Measurements from ENCODE around the gene IKBKE. TPM values are rescaled to one million over a fixed set of nuclear protein-coding genes. Genes with fewer than 3 reads are reported as not detected.
A peak's percentile ranks its signal among the peaks of the same experiment; 100 is the strongest.

IKBKE gene
- total RNA-seq, 4 donors from 2014 or later = 1.4 to 2.5 (median 2.3) TPM

DNA sequence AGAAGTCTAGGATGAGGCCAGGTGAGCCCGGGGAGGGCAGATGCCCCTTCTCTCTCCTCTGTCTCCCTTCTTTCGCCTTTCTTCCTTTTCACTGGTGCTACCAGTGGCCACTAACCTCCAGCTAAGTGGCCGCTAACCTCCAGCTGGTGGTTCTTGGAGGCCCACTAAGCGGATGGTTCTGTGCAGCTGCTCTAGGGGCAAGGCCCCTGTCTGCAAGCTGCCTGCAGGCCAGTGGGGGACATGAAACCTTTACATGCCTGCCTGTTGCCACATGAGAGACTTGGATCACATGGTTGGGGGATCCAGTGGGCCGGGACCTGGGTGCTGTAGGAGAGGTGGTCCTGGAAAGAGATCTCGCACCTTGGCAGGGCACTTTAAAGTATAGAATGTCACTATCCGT, 17.7 kb downstream of the IKBKE start:
- Histone ChIP-seq H3K27ac (replicated peaks in 1 of 4) (no peak overlapping the region), H3K27me3 (no peaks in the 10 kb centered on the region), H3K36me3 (peaks cover 0 to 2% (median 0%) of the 10 kb centered on the region in 4 donors), H3K9me3 (no peaks in the 10 kb centered on the region), H3K4me1 (peaks cover 0 to 8% (median 4%) of the 10 kb centered on the region in 4 donors), H3K4me3 (no peak overlapping the region)
- intact Hi-C loops (cut with DNase I) = no loop called here
- DNase-seq (ENCODE audit: extremely low spot score) = no peak
- WGBS = 92% methylated on average over 7 of the region's 7 CpGs
- TF ChIP-seq POLR2A (IDR thresholded peaks at IDR 0.05; ENCODE audit: low read depth) = no peak
- TF ChIP-seq, protein P1, sequence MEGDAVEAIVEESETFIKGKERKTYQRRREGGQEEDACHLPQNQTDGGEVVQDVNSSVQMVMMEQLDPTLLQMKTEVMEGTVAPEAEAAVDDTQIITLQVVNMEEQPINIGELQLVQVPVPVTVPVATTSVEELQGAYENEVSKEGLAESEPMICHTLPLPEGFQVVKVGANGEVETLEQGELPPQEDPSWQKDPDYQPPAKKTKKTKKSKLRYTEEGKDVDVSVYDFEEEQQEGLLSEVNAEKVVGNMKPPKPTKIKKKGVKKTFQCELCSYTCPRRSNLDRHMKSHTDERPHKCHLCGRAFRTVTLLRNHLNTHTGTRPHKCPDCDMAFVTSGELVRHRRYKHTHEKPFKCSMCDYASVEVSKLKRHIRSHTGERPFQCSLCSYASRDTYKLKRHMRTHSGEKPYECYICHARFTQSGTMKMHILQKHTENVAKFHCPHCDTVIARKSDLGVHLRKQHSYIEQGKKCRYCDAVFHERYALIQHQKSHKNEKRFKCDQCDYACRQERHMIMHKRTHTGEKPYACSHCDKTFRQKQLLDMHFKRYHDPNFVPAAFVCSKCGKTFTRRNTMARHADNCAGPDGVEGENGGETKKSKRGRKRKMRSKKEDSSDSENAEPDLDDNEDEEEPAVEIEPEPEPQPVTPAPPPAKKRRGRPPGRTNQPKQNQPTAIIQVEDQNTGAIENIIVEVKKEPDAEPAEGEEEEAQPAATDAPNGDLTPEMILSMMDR (IDR thresholded peaks at IDR 0.05) = no peak
- TF ChIP-seq POLR2AphosphoS5 (IDR thresholded peaks at IDR 0.05) = no peak
- no peak for TF ChIP-seq EP300 (IDR thresholded peaks at IDR 0.05)

DNA sequence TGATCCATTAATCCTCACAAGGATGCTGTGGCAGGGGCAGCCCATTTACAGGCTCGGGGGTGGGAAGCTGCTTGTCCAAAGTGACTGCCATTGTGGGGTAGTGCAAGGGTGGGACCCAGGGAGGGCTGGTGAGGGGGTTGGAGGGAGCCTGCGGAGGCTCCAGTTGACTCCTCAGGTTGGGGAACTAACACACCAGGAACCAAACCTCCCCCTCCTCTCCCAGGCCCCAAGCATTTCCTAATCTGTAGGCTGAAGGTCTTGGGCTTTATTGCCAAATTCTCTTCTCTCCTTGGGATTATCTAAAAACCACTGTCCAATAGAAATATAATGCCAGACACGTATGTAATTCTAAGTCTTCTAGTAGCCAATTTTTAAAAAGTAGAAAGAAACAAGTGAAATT, 18.2 kb downstream of the IKBKE start:
- no peak for DNase-seq (ENCODE audit: extremely low spot score)
- Histone ChIP-seq H3K27me3 (no peaks in the 10 kb centered on the region), H3K36me3 (peaks cover 0 to 2% (median 0%) of the 10 kb centered on the region in 4 donors), H3K9me3 (no peaks in the 10 kb centered on the region), H3K4me1 (peaks cover 0 to 8% (median 4%) of the 10 kb centered on the region in 4 donors), H3K27ac (replicated peaks in 1 of 4) (no peak overlapping the region), H3K4me3 (no peak overlapping the region)
- no peak for TF ChIP-seq POLR2AphosphoS5 (IDR thresholded peaks at IDR 0.05)
- TF ChIP-seq POLR2A (IDR thresholded peaks at IDR 0.05; ENCODE audit: low read depth) = no peak
- TF ChIP-seq, protein P1 (IDR thresholded peaks at IDR 0.05) = no peak
- no peak for TF ChIP-seq EP300 (IDR thresholded peaks at IDR 0.05)
- WGBS = 79% methylated on average over 3 of the region's 3 CpGs
- intact Hi-C loops (cut with DNase I) = no loop called here

DNA sequence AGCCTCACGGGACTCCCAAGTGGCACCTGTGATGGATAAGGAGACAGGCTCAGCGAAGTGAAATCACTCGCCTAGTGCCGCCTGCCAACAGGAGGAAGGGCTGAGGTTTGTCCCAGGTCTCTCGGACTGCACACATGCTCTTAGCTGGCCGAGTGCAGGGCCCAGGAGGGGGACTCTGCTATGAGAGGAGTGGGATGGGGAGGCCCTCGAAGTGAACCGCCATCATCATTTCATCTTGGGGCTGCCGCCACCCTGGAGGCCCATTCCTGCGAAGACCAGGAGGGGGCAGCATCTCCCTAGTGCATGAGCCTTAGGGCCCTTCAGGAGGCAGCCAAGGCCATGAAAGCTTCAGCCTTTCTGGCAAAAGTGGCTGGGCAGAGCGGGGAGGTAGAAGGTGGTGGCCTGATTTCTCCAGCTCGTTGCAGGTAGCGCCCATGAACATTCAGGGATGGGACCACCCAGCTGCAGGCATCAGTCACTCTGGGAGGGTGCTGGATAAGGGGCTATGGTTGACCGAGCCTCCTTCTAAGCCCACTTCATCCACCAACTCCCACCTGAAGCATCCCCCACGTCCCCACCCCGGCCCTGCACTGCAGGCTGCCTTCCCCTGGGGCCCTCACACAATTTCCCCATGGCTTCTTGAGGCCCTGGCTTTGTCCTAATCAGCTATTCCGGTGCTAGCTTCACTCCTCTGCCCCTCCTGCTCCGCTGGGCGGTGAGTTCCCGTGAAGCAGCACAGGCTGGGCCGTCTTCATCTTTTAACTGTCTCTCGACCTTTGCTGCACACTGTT, 19.9 kb downstream of the IKBKE start:
- whole genome bisulfite sequencing = 68% methylated on average over 17 of the region's 22 CpGs
- H3K36me3 ChIP-seq = peaks cover 0 to 7% (median 0%) of the 10 kb centered on the region in 4 donors

DNA sequence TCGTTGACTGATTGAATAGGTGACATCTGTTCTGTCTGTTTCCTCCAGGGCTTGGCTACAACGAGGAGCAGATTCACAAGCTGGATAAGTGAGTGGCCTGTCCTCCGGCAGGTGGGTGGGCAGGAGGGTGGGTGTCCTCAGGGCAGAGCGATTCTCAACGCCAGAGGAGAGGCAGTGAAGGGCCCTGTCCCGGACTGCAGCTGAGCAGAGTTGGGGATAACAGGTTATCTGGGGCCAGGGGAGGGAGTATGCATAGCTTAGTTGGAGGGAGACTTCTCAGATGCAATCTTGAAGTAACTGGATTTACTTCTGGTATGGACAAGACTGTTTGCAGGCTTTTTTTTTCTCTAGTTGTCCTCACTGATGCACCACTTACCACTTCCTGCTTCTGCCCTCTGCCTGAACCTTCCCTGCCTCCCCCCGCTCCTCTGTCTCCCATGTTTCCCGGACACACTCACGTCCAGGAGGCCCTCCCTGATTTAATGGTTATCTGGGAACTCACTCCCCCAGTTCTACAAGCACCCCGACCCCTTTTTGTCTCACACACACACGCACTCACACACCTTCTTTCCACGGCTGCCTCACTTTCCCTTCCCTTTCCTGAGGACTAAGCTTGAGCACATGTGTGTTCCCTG, 20.6 kb downstream of the IKBKE start:
- H3K4me1 ChIP-seq = peaks cover 9 to 21% (median 16%) of the 10 kb centered on the region in 4 donors
- H3K4me3 ChIP-seq = no peak overlapping the region
- no peak for TF ChIP-seq POLR2AphosphoS5 (IDR thresholded peaks at IDR 0.05)
- TF ChIP-seq EP300 (IDR thresholded peaks at IDR 0.05) = no peak
- no peak for TF ChIP-seq POLR2A (IDR thresholded peaks at IDR 0.05; ENCODE audit: low read depth)
- TF ChIP-seq, protein P1 (IDR thresholded peaks at IDR 0.05) = no peak
- H3K27ac ChIP-seq (replicated peaks in 1 of 4) = no peak overlapping the region
- intact Hi-C loops (cut with DNase I) = loop anchor here (1.0 to 10.0 kb wide), 3 partner anchors 54 to 424 kb away; no protein-coding TSS in a partner anchor
- H3K9me3 ChIP-seq = no peaks in the 10 kb centered on the region
- DNase-seq (ENCODE audit: extremely low spot score) = no peak
- peaks cover 0 to 7% (median 0%) of the 10 kb centered on the region in 4 donors for H3K36me3 ChIP-seq
- WGBS = 83% methylated on average over 12 of the region's 12 CpGs
- H3K27me3 ChIP-seq = no peaks in the 10 kb centered on the region

More for the DNA sequence above, 19.9 kb downstream of the IKBKE start:
- Histone ChIP-seq H3K27ac (replicated peaks in 1 of 4) (no peak overlapping the region), H3K27me3 (no peaks in the 10 kb centered on the region), H3K4me1 (peaks cover 2 to 14% (median 9%) of the 10 kb centered on the region in 4 donors), H3K4me3 (no peak overlapping the region), H3K9me3 (no peaks in the 10 kb centered on the region)
- TF ChIP-seq POLR2AphosphoS5 (IDR thresholded peaks at IDR 0.05) (peak in 1 of 2 donors; percentile 52), EP300 (IDR thresholded peaks at IDR 0.05) (no peak)
- TF ChIP-seq, protein P1 (IDR thresholded peaks at IDR 0.05) = peak; percentile 80 to 93 (median 85)
- no peak for DNase-seq (ENCODE audit: extremely low spot score)
- intact Hi-C loops (cut with DNase I) = loop anchor here (1.0 to 10.0 kb wide), 3 partner anchors 55 to 425 kb away; no protein-coding TSS in a partner anchor

Data from esophagus muscularis mucosa (tissue), 4 donors.